Right forelimb (tissue), 1 donor: Measurements from ENCODE around the gene CXCL12.
A peak's percentile ranks its signal among the peaks of the same experiment; 100 is the strongest.

Experiments
- DNase-seq: peaks from one replicate; pipeline ENCODE4 v3.0.0-alpha.2; 2018

The CXCL12 gene

GRCh38 chr10:44399659-44400451 is 15.0 kb upstream of the CXCL12 start:
- DNase-seq, result peak; percentile 12

GRCh38 chr10:44398747-44399658 is 14.1 kb upstream of the CXCL12 start:
- peak; percentile 31 for DNase-seq

GRCh38 chr10:44398271-44398670 is 13.4 kb upstream of the CXCL12 start:
- DNase-seq, result no peak

GRCh38 chr10:44397476-44398225 is 12.8 kb upstream of the CXCL12 start:
- DNase-seq, result peak; percentile 39

- DNase-seq, result peak; percentile 52
Measured at GRCh38 chr10:44396671-44397191, 11.8 kb upstream of the CXCL12 start.

GRCh38 chr10:44395902-44396670 is 11.2 kb upstream of the CXCL12 start:
- peak; percentile 35 for DNase-seq

GRCh38 chr10:44395396-44395795 is 10.5 kb upstream of the CXCL12 start:
- peak; percentile 34 for DNase-seq

- DNase-seq, result peak; percentile 34
Measured at GRCh38 chr10:44394696-44395381, 9.9 kb upstream of the CXCL12 start.

- DNase-seq, result peak; percentile 27
Measured at GRCh38 chr10:44393834-44394547, 9.1 kb upstream of the CXCL12 start.

GRCh38 chr10:44393051-44393630 is 8.2 kb upstream of the CXCL12 start:
- peak; percentile 40 for DNase-seq

GRCh38 chr10:44392420-44392819 is 7.5 kb upstream of the CXCL12 start:
- DNase-seq, result peak; percentile 13

- DNase-seq, result no peak
Measured at GRCh38 chr10:44391981-44392380, 7.1 kb upstream of the CXCL12 start.

GRCh38 chr10:44390585-44391072 is 5.7 kb upstream of the CXCL12 start:
- peak; percentile 18 for DNase-seq

- no peak for DNase-seq
Measured at GRCh38 chr10:44389556-44389955, 4.7 kb upstream of the CXCL12 start.

- peak; percentile 35 for DNase-seq
Measured at GRCh38 chr10:44389150-44389549, 4.3 kb upstream of the CXCL12 start.

- peak; percentile 35 for DNase-seq
Measured at GRCh38 chr10:44388641-44389040, 3.7 kb upstream of the CXCL12 start.

- peak; percentile 23 for DNase-seq
Measured at GRCh38 chr10:44387853-44388251, 3.0 kb upstream of the CXCL12 start.

GRCh38 chr10:44386546-44387052 is 1.7 kb upstream of the CXCL12 start:
- peak; percentile 84 for DNase-seq

- peak; percentile 69 for DNase-seq
Measured at GRCh38 chr10:44385696-44386441, 972 bp upstream of the CXCL12 start.
